ENCODE results near the gene PABPC3.

The PABPC3 gene

DNA sequence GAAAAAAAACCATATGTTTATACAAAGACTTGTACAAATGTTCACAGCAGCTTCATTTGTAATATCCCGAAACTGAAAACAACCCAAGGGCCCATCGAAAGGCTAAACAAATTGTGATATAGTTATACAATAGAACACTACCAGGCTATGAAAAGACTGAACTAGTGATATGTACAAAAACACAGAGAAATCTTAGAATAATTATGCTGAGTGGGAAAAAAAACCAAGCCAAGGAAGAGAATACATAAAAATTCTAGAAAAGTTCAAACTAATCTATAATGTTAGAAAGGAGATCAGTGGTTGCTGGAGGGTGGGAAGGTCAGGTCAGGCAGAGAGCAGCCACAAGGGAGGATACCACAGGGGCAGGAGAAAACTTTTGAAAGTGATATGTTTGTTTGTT lies 7.8 kb downstream of the PABPC3 start:
- Histone ChIP-seq H3K36me3 (ENCODE audit: insufficient read depth, low read length) (no peaks in the 10 kb centered on the region), H3K9me3 (ENCODE audit: insufficient read depth, low read depth, low read length) (no peaks in the 10 kb centered on the region), H3F3A (ENCODE audit: low read depth) (no peaks in the 10 kb centered on the region), H3K9me2 (replicated peaks; ENCODE audit: low read depth, low read length) (no peaks in the 10 kb centered on the region), H4K20me1 (ENCODE audit: insufficient read depth, low read length, poor library complexity, severe bottlenecking) (no peaks in the 10 kb centered on the region), H3K79me2 (ENCODE audit: insufficient read depth, low read length) (no peaks in the 10 kb centered on the region), H2AFZ (ENCODE audit: low read length) (no peak overlapping the region), H3K4me3 (ENCODE audit: low read length, poor library complexity, severe bottlenecking) (no peak overlapping the region), H3K4me1 (ENCODE audit: insufficient read depth, low read length, poor library complexity, severe bottlenecking) (no peaks in the 10 kb centered on the region), H3K9ac (ENCODE audit: low read depth, low read length, poor library complexity, severe bottlenecking) (no peak overlapping the region), H3K4me2 (ENCODE audit: low read depth, low read length, poor library complexity, severe bottlenecking) (no peak overlapping the region), H3K27me3 (ENCODE audit: insufficient read depth, low read length, poor library complexity, severe bottlenecking) (no peaks in the 10 kb centered on the region)
- TF ChIP-seq EZH2phosphoT487 (IDR thresholded peaks at IDR 0.05; ENCODE audit: borderline replicate concordance) = no peak
- TF ChIP-seq, protein P1, sequence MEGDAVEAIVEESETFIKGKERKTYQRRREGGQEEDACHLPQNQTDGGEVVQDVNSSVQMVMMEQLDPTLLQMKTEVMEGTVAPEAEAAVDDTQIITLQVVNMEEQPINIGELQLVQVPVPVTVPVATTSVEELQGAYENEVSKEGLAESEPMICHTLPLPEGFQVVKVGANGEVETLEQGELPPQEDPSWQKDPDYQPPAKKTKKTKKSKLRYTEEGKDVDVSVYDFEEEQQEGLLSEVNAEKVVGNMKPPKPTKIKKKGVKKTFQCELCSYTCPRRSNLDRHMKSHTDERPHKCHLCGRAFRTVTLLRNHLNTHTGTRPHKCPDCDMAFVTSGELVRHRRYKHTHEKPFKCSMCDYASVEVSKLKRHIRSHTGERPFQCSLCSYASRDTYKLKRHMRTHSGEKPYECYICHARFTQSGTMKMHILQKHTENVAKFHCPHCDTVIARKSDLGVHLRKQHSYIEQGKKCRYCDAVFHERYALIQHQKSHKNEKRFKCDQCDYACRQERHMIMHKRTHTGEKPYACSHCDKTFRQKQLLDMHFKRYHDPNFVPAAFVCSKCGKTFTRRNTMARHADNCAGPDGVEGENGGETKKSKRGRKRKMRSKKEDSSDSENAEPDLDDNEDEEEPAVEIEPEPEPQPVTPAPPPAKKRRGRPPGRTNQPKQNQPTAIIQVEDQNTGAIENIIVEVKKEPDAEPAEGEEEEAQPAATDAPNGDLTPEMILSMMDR (conservative IDR thresholded peaks at IDR 0.05; ENCODE audit: low read length) = no peak

DNA sequence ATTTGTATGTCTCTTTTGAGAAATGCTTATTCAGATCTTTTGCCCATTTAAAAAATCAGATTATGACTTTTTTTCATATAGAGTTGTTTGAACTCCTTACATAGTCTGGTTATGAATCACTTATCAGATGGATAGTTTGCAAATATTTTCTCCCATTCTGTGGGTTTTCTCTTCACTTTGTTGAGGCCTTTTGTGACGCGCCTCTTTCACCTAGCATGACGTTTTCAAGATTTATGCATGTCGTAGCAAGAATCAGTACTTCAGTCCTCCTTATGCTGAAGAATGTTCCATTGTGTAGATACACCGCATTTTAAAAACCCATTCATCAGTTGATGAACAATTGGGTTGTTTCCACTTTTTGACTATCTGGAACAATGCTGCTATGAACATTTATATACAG lies 13.4 kb downstream of the PABPC3 start:
- no peaks in the 10 kb centered on the region for H3K9me2 ChIP-seq (replicated peaks; ENCODE audit: low read depth, low read length)
- no peak overlapping the region for H3K9ac ChIP-seq (ENCODE audit: low read depth, low read length, poor library complexity, severe bottlenecking)
- no peak for TF ChIP-seq EZH2phosphoT487 (IDR thresholded peaks at IDR 0.05; ENCODE audit: borderline replicate concordance)
- TF ChIP-seq, protein P1 (conservative IDR thresholded peaks at IDR 0.05; ENCODE audit: low read length) = no peak
- no peaks in the 10 kb centered on the region for H3K4me1 ChIP-seq (ENCODE audit: insufficient read depth, low read length, poor library complexity, severe bottlenecking)
- no peaks in the 10 kb centered on the region for H3K79me2 ChIP-seq (ENCODE audit: insufficient read depth, low read length)
- no peaks in the 10 kb centered on the region for H3F3A ChIP-seq (ENCODE audit: low read depth)
- H3K4me3 ChIP-seq (ENCODE audit: low read length, poor library complexity, severe bottlenecking) = no peak overlapping the region
- no peaks in the 10 kb centered on the region for H4K20me1 ChIP-seq (ENCODE audit: insufficient read depth, low read length, poor library complexity, severe bottlenecking)
- no peak overlapping the region for H3K4me2 ChIP-seq (ENCODE audit: low read depth, low read length, poor library complexity, severe bottlenecking)
- H3K9me3 ChIP-seq (ENCODE audit: insufficient read depth, low read depth, low read length) = no peaks in the 10 kb centered on the region
- no peaks in the 10 kb centered on the region for H3K27me3 ChIP-seq (ENCODE audit: insufficient read depth, low read length, poor library complexity, severe bottlenecking)
- H2AFZ ChIP-seq (ENCODE audit: low read length) = no peak overlapping the region
- H3K36me3 ChIP-seq (ENCODE audit: insufficient read depth, low read length) = no peaks in the 10 kb centered on the region

DNA sequence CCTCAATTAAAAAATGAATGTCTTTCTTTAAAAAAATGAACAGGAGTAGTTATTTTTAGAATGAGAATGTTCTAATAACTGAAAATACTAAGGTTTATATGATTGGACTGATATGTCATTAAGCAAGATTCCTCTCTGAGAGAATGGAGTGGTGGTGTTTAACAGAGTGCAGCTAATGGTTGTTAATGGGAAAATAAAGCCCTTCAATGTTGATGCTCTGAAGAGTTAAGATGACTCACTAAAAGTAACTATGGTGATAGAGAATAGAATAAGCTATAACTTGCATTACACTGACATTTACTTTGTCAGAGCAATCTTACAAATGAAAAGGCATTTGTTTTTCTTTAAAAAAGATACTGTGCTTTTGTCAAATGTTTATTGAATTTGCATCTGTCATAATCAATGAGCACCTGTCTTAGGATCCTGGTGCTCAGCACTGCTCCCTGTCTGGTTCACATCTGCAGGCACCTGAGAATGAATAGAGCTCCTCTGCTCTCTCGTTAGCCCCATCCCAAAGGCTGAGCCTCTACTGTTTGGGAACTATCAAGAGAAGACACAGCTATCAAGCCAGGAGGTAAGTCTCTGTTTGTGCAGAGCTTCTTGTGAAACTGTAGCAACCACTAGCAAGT lies 15.1 kb downstream of the PABPC3 start:
- Histone ChIP-seq H3K4me2 (ENCODE audit: low read depth, low read length, poor library complexity, severe bottlenecking) (no peak overlapping the region), H3K27me3 (ENCODE audit: insufficient read depth, low read length, poor library complexity, severe bottlenecking) (no peaks in the 10 kb centered on the region), H3F3A (ENCODE audit: low read depth) (no peaks in the 10 kb centered on the region), H3K36me3 (ENCODE audit: insufficient read depth, low read length) (no peaks in the 10 kb centered on the region), H2AFZ (ENCODE audit: low read length) (no peak overlapping the region), H3K4me1 (ENCODE audit: insufficient read depth, low read length, poor library complexity, severe bottlenecking) (no peaks in the 10 kb centered on the region), H3K9ac (ENCODE audit: low read depth, low read length, poor library complexity, severe bottlenecking) (no peak overlapping the region), H3K9me2 (replicated peaks; ENCODE audit: low read depth, low read length) (no peaks in the 10 kb centered on the region), H3K79me2 (ENCODE audit: insufficient read depth, low read length) (no peaks in the 10 kb centered on the region), H3K4me3 (ENCODE audit: low read length, poor library complexity, severe bottlenecking) (no peak overlapping the region), H4K20me1 (ENCODE audit: insufficient read depth, low read length, poor library complexity, severe bottlenecking) (no peaks in the 10 kb centered on the region), H3K9me3 (ENCODE audit: insufficient read depth, low read depth, low read length) (no peaks in the 10 kb centered on the region)
- no peak for TF ChIP-seq EZH2phosphoT487 (IDR thresholded peaks at IDR 0.05; ENCODE audit: borderline replicate concordance)
- TF ChIP-seq, protein P1 (conservative IDR thresholded peaks at IDR 0.05; ENCODE audit: low read length) = no peak
